Measurements from ENCODE around the gene TEDC1.

DNA sequence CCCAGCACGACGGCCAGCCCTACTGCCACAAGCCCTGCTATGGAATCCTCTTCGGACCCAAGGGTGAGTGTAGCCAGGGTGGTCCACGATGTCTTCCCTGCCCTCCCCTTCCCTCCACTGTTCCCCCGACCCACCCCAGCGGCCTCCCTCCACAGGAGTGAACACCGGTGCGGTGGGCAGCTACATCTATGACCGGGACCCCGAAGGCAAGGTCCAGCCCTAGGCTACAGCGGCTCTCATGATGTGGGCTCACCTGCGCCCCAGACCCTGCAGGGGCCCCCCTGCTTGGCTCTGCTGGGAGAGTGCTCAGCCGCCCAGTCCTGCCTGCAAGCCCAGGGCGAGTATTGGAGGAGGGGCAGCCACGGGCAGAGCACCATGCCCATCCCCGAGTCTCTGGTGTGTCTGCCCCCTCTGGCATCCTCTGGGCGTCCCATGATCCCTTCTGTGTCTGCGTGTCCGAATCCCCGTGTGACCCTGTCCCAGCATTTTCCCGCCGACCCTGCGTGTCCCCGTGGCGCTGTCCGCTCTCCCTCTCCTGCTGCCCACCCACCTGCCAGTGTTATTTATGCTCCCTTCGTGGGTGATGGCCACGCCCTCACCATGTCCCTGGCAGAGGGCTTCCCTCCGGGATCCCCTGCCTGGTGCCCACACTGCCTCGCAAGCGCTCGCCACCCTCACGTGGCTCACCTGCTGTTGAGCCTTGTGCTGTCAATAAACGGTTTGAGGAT, 11.5 kb upstream of the TEDC1 start:
- TF ChIP-seq, protein P1, sequence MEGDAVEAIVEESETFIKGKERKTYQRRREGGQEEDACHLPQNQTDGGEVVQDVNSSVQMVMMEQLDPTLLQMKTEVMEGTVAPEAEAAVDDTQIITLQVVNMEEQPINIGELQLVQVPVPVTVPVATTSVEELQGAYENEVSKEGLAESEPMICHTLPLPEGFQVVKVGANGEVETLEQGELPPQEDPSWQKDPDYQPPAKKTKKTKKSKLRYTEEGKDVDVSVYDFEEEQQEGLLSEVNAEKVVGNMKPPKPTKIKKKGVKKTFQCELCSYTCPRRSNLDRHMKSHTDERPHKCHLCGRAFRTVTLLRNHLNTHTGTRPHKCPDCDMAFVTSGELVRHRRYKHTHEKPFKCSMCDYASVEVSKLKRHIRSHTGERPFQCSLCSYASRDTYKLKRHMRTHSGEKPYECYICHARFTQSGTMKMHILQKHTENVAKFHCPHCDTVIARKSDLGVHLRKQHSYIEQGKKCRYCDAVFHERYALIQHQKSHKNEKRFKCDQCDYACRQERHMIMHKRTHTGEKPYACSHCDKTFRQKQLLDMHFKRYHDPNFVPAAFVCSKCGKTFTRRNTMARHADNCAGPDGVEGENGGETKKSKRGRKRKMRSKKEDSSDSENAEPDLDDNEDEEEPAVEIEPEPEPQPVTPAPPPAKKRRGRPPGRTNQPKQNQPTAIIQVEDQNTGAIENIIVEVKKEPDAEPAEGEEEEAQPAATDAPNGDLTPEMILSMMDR (IDR thresholded peaks at IDR 0.05), result no peak
- TF ChIP-seq POLR2A (IDR thresholded peaks at IDR 0.05), result no peak

Data from testis (tissue), 2 donors.